GM23338 (cell line): ENCODE results near the gene PPIP5K1. TPM values are rescaled to one million over a fixed set of nuclear protein-coding genes. Genes with fewer than 3 reads are reported as not detected.

Source experiments
- ATAC-seq: fragments of 200-7000 bp; cut with Tn5 transposase; 3 replicates; pipeline ENCODE4 v1.9.1; 2020
- DNase-seq: peaks from one replicate; pipeline ENCODE4 v3.0.0-alpha.2; 2015; ENCODE audit warnings: low spot score
- H2AFZ ChIP-seq: fragments of 200-600 bp; sonication (generic); 2 replicates; pipeline ENCODE4 v1.8.0; 2016; ENCODE audit warnings: antibody characterized with exemption, mild to moderate bottlenecking, moderate library complexity
- H3F3A ChIP-seq: fragments of 200-600 bp; sonication (generic); replicated peaks from 2 replicates; pipeline ENCODE4 v1.8.0; 2017; ENCODE audit warnings: antibody characterized with exemption, mixed run types, low read depth
- H3K27ac ChIP-seq: fragments of 200-600 bp; sonication (generic); 2 replicates; pipeline ENCODE4 v1.6.1; 2016; ENCODE audit warnings: low read depth
- H3K27me3 ChIP-seq: fragments of 200-600 bp; sonication (generic); 2 replicates; pipeline ENCODE4 v1.8.0; 2016; ENCODE audit warnings: mild to moderate bottlenecking, mixed run types, moderate library complexity; ENCODE audit not compliant: insufficient read depth
- H3K36me3 ChIP-seq: fragments of 200-600 bp; sonication (generic); 2 replicates; pipeline ENCODE4 v1.8.0; 2016; ENCODE audit warnings: mild to moderate bottlenecking; ENCODE audit not compliant: insufficient read depth
- H3K4me1 ChIP-seq: fragments of 200-600 bp; sonication (generic); 2 replicates; pipeline ENCODE4 v1.8.0; 2016; ENCODE audit warnings: mild to moderate bottlenecking, moderate library complexity; ENCODE audit not compliant: insufficient read depth
- H3K4me2 ChIP-seq: fragments of 200-600 bp; sonication (generic); 2 replicates; pipeline ENCODE4 v1.7.1; 2017; ENCODE audit warnings: mixed run types
- H3K4me3 ChIP-seq: fragments of 200-600 bp; sonication (generic); 2 replicates; pipeline ENCODE4 v1.6.1; 2016; ENCODE audit warnings: mixed run types
- H3K79me2 ChIP-seq: fragments of 200-600 bp; sonication (generic); replicated peaks from 2 replicates; pipeline ENCODE4 v1.8.0; 2017; ENCODE audit warnings: mild to moderate bottlenecking; ENCODE audit not compliant: insufficient read depth
- H3K9me2 ChIP-seq: fragments of 200-600 bp; sonication (generic); 2 replicates; pipeline ENCODE4 v1.8.0; 2017; ENCODE audit not compliant: insufficient read depth
- H4K20me1 ChIP-seq: fragments of 200-600 bp; sonication (generic); replicated peaks from 2 replicates; pipeline ENCODE4 v1.8.0; 2017; ENCODE audit warnings: mild to moderate bottlenecking; ENCODE audit not compliant: insufficient read depth
- H3K27ac Mint-ChIP-seq: 2 replicates; pipeline ENCODE4 v1.8.0; 2020; ENCODE audit warnings: inconsistent platforms, mild to moderate bottlenecking, moderate library complexity, mixed read lengths
- H3K27me3 Mint-ChIP-seq: 3 replicates; pipeline ENCODE4 v1.8.0; 2022; ENCODE audit warnings: low read depth, mild to moderate bottlenecking, moderate library complexity, mixed read lengths, inconsistent platforms; ENCODE audit not compliant: insufficient read depth, poor library complexity
- H3K36me3 Mint-ChIP-seq: 3 replicates; pipeline ENCODE4 v1.8.0; 2021; ENCODE audit warnings: low read depth, mild to moderate bottlenecking, inconsistent platforms, moderate library complexity, mixed read lengths
- H3K4me1 Mint-ChIP-seq: 3 replicates; pipeline ENCODE4 v1.8.0; 2020; ENCODE audit warnings: mild to moderate bottlenecking, inconsistent platforms, mixed read lengths
- H3K4me3 Mint-ChIP-seq: 3 replicates; pipeline ENCODE4 v1.8.0; 2021; ENCODE audit warnings: moderate library complexity, mild to moderate bottlenecking, inconsistent platforms, mixed read lengths
- H3K9me3 Mint-ChIP-seq: 3 replicates; pipeline ENCODE4 v1.8.0; 2020; ENCODE audit warnings: moderate library complexity, mild to moderate bottlenecking, inconsistent platforms, mixed read lengths
- CREB1 ChIP-seq: fragments of 250-450 bp; sonication (Bioruptor Pico); IDR thresholded peaks from 2 replicates; pipeline ENCODE4 v1.5.0; 2020; ENCODE audit warnings: low read depth, mild to moderate bottlenecking, moderate library complexity
- EZH2 ChIP-seq: fragments of 200-600 bp; sonication (generic); IDR thresholded peaks from one replicate; pipeline ENCODE4 v1.8.0; 2017; ENCODE audit warnings: antibody characterized with exemption, mild to moderate bottlenecking, low read depth; ENCODE audit not compliant: unreplicated experiment
- EZH2phosphoT487 ChIP-seq: fragments of 200-600 bp; sonication (generic); IDR thresholded peaks from one replicate; pipeline ENCODE4 v1.8.1; 2018; ENCODE audit warnings: antibody characterized with exemption; ENCODE audit not compliant: unreplicated experiment
- NANOG ChIP-seq: IDR thresholded peaks from 2 replicates; pipeline ENCODE4 v1.6.1; 2016; ENCODE audit warnings: antibody characterized with exemption, borderline replicate concordance
- STAT1 ChIP-seq: IDR thresholded peaks from one replicate; pipeline ENCODE4 v1.6.1; 2016; ENCODE audit warnings: antibody characterized with exemption; ENCODE audit not compliant: unreplicated experiment
- ZNF114 ChIP-seq: fragments of 250-450 bp; sonication (Bioruptor Pico); IDR thresholded peaks from 2 replicates; pipeline ENCODE4 v1.5.0; 2020; ENCODE audit warnings: mild to moderate bottlenecking, moderate library complexity
- ZNF331 ChIP-seq: fragments of 250-450 bp; sonication (Bioruptor Pico); IDR thresholded peaks from 2 replicates; pipeline ENCODE4 v1.5.0; 2020; ENCODE audit warnings: low read depth, mild to moderate bottlenecking, moderate library complexity
- polyA plus RNA-seq: library from polyadenylated mRNA; unstranded; fragments of >200 nt; fragmentation: Nextera tagmentation; extraction: Ambion mirVana; gene quantifications from 2 replicates; pipeline ENCODE4 v1.2.1, GENCODE V29; 2016
- total RNA-seq: library from RNA; depleted of rRNA; stranded (reverse); fragments of >200 nt; shearing (Covaris generic); gene quantifications from 2 replicates; pipeline ENCODE4 v1.2.3, GENCODE V29; 2014
- TF ChIP-seq, protein P1 (sequence below): fragments of 250-450 bp; sonication (Bioruptor Pico); IDR thresholded peaks from 2 replicates; pipeline ENCODE4 v1.5.0; 2020; ENCODE audit warnings: mild to moderate bottlenecking, moderate library complexity
- TF ChIP-seq, protein P2 (sequence below), 2 experiments: fragments of 200-600 bp in 1 of 2; sonication (generic) in 1 of 2; conservative IDR thresholded peaks; 2 replicates each; pipeline versions ENCODE4 v1.5.1 to v1.6.1; 2016 to 2017; ENCODE audit warnings: antibody characterized with exemption in 2 of 2, low read depth in 2 of 2, mild to moderate bottlenecking in 2 of 2, moderate library complexity in 1 of 2
- TF ChIP-seq, protein P3 (sequence below): IDR thresholded peaks from 2 replicates; pipeline ENCODE4 v1.6.1; 2016; ENCODE audit warnings: antibody characterized with exemption
- TF ChIP-seq, protein P4 (sequence below): IDR thresholded peaks from one replicate; pipeline ENCODE4 v1.6.1; 2018; ENCODE audit warnings: antibody characterized with exemption; ENCODE audit not compliant: unreplicated experiment

PPIP5K1 gene
- total and polyA plus RNA-seq, 2 experiments from 2014 or later, result 5.8 to 23.5 TPM

DNA sequence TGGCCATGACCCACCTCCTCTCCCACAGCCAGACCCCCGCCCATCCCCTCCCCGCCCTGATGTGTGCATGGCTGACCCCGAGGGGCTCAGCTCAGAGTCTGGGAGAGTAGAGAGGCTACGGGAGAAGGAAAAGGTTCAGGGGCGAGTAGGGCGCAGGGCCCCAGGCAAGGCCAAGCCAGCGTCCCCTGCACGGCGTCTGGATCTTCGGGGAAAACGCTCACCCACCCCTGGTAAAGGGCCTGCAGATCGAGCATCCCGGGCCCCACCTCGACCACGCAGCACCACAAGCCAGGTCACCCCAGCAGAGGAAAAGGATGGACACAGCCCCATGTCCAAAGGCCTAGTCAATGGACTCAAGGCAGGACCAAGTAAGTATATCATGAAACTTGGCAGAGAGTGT lies 60.9 kb downstream of the PPIP5K1 start:
- ATAC-seq, result no peak

More for the DNA sequence above, 60.9 kb downstream of the PPIP5K1 start:
- Histone ChIP-seq H3K36me3 (no peaks in the 10 kb centered on the region), H3K4me1 (peaks cover 8% of the 10 kb centered on the region; the same call in 1 of the 2 replicates), H2AFZ (no peak overlapping the region), H3K27ac (no peak overlapping the region), H4K20me1 (no peaks in the 10 kb centered on the region), H3K4me3 (no peak overlapping the region), H3K79me2 (no peaks in the 10 kb centered on the region), H3K27me3 (no peaks in the 10 kb centered on the region), H3F3A (no peaks in the 10 kb centered on the region), H3K4me2 (no peak overlapping the region), H3K9me2 (no peaks in the 10 kb centered on the region)
- TF ChIP-seq ZNF114 (CRISPR knock-in tag) (no peak), NANOG (no peak), ZNF331 (CRISPR knock-in tag) (no peak), EZH2 (no peak), STAT1 (no peak), EZH2phosphoT487 (no peak), CREB1 (CRISPR knock-in tag) (no peak)
- TF ChIP-seq, protein P1, sequence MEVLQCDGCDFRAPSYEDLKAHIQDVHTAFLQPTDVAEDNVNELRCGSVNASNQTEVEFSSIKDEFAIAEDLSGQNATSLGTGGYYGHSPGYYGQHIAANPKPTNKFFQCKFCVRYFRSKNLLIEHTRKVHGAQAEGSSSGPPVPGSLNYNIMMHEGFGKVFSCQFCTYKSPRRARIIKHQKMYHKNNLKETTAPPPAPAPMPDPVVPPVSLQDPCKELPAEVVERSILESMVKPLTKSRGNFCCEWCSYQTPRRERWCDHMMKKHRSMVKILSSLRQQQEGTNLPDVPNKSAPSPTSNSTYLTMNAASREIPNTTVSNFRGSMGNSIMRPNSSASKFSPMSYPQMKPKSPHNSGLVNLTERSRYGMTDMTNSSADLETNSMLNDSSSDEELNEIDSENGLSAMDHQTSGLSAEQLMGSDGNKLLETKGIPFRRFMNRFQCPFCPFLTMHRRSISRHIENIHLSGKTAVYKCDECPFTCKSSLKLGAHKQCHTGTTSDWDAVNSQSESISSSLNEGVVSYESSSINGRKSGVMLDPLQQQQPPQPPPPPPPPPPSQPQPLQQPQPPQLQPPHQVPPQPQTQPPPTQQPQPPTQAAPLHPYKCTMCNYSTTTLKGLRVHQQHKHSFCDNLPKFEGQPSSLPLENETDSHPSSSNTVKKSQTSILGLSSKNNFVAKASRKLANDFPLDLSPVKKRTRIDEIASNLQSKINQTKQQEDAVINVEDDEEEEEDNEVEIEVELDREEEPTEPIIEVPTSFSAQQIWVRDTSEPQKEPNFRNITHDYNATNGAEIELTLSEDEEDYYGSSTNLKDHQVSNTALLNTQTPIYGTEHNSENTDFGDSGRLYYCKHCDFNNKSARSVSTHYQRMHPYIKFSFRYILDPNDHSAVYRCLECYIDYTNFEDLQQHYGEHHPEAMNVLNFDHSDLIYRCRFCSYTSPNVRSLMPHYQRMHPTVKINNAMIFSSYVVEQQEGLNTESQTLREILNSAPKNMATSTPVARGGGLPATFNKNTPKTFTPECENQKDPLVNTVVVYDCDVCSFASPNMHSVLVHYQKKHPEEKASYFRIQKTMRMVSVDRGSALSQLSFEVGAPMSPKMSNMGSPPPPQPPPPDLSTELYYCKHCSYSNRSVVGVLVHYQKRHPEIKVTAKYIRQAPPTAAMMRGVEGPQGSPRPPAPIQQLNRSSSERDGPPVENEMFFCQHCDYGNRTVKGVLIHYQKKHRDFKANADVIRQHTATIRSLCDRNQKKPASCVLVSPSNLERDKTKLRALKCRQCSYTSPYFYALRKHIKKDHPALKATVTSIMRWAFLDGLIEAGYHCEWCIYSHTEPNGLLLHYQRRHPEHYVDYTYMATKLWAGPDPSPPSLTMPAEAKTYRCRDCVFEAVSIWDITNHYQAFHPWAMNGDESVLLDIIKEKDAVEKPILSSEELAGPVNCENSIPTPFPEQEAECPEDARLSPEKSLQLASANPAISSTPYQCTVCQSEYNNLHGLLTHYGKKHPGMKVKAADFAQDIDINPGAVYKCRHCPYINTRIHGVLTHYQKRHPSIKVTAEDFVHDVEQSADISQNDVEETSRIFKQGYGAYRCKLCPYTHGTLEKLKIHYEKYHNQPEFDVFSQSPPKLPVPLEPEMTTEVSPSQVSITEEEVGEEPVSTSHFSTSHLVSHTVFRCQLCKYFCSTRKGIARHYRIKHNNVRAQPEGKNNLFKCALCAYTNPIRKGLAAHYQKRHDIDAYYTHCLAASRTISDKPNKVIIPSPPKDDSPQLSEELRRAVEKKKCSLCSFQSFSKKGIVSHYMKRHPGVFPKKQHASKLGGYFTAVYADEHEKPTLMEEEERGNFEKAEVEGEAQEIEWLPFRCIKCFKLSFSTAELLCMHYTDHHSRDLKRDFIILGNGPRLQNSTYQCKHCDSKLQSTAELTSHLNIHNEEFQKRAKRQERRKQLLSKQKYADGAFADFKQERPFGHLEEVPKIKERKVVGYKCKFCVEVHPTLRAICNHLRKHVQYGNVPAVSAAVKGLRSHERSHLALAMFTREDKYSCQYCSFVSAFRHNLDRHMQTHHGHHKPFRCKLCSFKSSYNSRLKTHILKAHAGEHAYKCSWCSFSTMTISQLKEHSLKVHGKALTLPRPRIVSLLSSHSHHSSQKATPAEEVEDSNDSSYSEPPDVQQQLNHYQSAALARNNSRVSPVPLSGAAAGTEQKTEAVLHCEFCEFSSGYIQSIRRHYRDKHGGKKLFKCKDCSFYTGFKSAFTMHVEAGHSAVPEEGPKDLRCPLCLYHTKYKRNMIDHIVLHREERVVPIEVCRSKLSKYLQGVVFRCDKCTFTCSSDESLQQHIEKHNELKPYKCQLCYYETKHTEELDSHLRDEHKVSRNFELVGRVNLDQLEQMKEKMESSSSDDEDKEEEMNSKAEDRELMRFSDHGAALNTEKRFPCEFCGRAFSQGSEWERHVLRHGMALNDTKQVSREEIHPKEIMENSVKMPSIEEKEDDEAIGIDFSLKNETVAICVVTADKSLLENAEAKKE (CRISPR knock-in tag), result no peak
- TF ChIP-seq, protein P2, sequence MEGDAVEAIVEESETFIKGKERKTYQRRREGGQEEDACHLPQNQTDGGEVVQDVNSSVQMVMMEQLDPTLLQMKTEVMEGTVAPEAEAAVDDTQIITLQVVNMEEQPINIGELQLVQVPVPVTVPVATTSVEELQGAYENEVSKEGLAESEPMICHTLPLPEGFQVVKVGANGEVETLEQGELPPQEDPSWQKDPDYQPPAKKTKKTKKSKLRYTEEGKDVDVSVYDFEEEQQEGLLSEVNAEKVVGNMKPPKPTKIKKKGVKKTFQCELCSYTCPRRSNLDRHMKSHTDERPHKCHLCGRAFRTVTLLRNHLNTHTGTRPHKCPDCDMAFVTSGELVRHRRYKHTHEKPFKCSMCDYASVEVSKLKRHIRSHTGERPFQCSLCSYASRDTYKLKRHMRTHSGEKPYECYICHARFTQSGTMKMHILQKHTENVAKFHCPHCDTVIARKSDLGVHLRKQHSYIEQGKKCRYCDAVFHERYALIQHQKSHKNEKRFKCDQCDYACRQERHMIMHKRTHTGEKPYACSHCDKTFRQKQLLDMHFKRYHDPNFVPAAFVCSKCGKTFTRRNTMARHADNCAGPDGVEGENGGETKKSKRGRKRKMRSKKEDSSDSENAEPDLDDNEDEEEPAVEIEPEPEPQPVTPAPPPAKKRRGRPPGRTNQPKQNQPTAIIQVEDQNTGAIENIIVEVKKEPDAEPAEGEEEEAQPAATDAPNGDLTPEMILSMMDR (conservative IDR thresholded peaks at IDR 0.05; ENCODE audit: low read depth in 2 of 2), result no peak
- TF ChIP-seq, protein P3, sequence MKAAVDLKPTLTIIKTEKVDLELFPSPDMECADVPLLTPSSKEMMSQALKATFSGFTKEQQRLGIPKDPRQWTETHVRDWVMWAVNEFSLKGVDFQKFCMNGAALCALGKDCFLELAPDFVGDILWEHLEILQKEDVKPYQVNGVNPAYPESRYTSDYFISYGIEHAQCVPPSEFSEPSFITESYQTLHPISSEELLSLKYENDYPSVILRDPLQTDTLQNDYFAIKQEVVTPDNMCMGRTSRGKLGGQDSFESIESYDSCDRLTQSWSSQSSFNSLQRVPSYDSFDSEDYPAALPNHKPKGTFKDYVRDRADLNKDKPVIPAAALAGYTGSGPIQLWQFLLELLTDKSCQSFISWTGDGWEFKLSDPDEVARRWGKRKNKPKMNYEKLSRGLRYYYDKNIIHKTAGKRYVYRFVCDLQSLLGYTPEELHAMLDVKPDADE, result no peak
- TF ChIP-seq, protein P4, sequence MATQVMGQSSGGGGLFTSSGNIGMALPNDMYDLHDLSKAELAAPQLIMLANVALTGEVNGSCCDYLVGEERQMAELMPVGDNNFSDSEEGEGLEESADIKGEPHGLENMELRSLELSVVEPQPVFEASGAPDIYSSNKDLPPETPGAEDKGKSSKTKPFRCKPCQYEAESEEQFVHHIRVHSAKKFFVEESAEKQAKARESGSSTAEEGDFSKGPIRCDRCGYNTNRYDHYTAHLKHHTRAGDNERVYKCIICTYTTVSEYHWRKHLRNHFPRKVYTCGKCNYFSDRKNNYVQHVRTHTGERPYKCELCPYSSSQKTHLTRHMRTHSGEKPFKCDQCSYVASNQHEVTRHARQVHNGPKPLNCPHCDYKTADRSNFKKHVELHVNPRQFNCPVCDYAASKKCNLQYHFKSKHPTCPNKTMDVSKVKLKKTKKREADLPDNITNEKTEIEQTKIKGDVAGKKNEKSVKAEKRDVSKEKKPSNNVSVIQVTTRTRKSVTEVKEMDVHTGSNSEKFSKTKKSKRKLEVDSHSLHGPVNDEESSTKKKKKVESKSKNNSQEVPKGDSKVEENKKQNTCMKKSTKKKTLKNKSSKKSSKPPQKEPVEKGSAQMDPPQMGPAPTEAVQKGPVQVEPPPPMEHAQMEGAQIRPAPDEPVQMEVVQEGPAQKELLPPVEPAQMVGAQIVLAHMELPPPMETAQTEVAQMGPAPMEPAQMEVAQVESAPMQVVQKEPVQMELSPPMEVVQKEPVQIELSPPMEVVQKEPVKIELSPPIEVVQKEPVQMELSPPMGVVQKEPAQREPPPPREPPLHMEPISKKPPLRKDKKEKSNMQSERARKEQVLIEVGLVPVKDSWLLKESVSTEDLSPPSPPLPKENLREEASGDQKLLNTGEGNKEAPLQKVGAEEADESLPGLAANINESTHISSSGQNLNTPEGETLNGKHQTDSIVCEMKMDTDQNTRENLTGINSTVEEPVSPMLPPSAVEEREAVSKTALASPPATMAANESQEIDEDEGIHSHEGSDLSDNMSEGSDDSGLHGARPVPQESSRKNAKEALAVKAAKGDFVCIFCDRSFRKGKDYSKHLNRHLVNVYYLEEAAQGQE, result no peak
- Mint-ChIP-seq H3K4me3 (no peak overlapping the region), H3K36me3 (peaks cover 14% of the 10 kb centered on the region), H3K27me3 (peaks cover 6% of the 10 kb centered on the region), H3K9me3 (peaks cover 7% of the 10 kb centered on the region; the same call in 2 of the 3 replicates), H3K27ac (no peak overlapping the region), H3K4me1 (peaks cover 28% of the 10 kb centered on the region)
- DNase-seq, result no peak
